Measurements from ENCODE around the gene IQGAP2.

Gene IQGAP2

DNA sequence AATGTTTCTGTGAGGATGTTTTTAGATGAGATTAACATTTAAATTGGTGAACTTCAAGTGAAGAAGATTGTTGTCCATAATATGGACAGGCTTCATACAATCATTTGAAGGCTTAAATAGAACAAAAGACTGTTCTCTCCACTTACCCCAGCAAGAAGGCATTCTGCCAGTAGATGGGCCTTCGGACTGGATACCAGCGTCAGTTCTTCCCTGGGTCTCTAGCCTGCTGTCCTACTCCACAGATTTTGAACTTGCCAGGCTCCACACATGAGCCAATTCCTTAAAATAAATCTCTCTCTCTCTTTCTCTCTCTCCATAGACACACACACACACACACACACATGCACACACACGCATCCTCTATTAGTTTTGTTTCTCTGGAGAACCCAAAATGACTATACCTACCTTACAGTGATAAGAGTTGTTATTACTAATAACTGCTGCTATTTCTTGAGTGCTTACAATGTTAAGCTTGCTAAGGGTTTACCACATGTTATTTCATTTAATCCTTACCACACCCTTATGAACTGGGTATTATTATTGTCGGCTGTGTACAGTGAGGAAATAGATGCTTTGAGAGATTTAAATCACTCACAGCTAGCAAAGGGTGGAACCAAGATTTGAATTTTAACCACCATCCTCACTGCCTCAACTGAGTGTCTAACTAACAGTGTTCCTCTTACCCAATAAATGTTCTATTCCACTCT is 19.8 kb upstream of the IQGAP2 start:
- FAIRE-seq (no peak), DNase-seq (ENCODE audit: insufficient read length, low spot score) (no peak)

- DNase-seq (ENCODE audit: insufficient read length, low spot score) (no peak), FAIRE-seq (no peak)
Measured at GRCh38 chr5:76384189-76384588, 18.9 kb upstream of the IQGAP2 start.

DNA sequence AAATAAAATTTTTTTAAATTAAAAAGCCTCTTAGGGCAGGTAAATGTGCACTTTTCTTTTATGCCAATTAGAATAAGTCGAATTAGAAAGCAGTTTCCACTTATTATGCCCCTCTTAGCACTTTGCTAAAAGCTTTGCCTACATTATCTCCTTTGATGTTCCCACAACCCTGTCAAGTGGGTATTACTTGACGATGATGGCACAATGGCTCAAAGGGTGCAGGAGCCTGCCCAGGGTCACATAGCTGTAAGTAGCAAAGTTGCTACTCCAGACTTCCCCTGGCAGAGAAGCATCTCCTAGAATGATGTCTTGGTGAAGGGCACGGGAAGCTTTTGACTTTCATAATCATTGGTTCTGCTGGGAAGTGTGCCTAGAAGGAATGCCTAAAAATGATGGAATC is 18.4 kb upstream of the IQGAP2 start:
- DNase-seq (ENCODE audit: insufficient read length, low spot score) (no peak), FAIRE-seq (no peak)

- FAIRE-seq (no peak), DNase-seq (ENCODE audit: insufficient read length, low spot score) (no peak)
Measured at GRCh38 chr5:76385540-76385939, 17.5 kb upstream of the IQGAP2 start.

DNA sequence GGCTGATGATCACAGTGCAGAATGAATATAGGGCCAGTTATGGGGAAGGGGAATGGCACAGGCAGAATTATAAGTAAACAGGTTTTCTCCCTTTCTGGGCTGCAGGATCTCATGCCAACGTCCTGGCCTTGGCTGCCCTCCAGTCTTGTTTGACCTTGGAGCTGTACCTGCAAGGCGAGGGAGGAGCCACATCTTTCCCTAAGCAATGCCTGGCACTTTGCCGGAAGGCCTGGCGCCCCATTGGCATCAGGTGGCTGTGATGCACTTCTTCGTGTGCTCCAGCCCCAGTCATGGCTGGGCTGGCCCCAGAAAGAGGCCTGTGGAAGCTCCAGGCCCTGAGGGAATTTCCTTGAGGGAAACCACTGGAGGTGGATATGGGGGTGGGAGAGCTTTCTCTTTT is 16.7 kb upstream of the IQGAP2 start:
- DNase-seq (ENCODE audit: insufficient read length, low spot score) (no peak), FAIRE-seq (no peak)

- DNase-seq (ENCODE audit: insufficient read length, low spot score): no peak
- no peak for FAIRE-seq
Measured at GRCh38 chr5:76388236-76388635, 14.8 kb upstream of the IQGAP2 start.

- no peak for FAIRE-seq
Measured at GRCh38 chr5:76388791-76389512, 14.1 kb upstream of the IQGAP2 start.

GRCh38 chr5:76389513-76390154 is 13.5 kb upstream of the IQGAP2 start:
- no peak for FAIRE-seq
- DNase-seq (ENCODE audit: insufficient read length, low spot score): no peak

More at GRCh38 chr5:76388791-76389512, 14.1 kb upstream of the IQGAP2 start:
- DNase-seq (ENCODE audit: insufficient read length, low spot score): no peak

DNA sequence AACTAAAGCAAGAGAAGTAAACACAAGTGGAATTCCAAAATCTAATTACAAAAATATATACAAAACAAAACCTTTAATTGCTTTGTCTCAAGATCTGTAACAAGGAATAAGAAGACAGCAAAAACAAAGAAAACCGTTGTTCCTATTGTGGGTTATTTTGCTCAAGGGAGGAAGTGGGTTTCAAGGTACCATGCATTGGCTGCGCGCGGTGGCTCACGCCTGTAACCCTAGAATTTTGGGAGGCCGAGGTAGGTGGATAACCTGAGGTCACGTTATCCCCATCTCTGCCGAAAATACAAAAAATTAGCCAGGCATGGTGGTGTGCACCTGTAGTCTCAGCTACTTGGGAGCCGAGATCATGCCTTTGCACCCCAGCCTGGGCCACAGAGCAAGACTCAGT is 12.1 kb upstream of the IQGAP2 start:
- FAIRE-seq (peak; percentile 31), DNase-seq (ENCODE audit: insufficient read length, low spot score) (no peak)

DNA sequence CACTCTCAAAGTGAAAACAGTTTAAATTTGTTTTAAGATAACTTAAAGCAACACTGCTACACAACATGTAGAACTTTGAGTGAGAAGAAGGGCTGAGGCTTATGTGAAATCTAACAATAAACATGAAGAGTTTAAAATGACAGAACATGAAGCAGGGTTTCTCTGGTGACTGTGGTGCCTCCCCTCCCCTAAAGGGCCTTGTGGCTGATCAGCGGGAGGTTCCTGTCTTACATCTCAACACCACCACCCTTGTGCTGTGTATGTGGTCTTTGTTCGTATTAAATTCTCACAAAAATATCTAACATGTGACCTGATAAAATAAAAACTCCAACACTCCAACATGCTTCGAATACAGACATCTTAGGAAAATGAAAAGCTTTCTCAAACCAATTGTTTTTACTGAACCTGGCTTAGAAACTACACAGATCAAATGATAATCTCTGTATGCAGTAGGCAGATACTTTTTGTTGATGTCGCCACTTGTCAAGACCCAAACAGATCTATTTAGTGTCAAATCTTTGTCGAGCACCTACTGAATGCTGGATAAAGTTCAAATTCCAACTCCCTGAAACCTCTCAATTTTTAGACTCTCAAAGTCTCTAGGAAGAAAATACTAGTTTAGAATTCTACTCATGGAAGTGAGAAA is 9.9 kb upstream of the IQGAP2 start:
- FAIRE-seq: no peak

GRCh38 chr5:76397200-76397599 is 5.9 kb upstream of the IQGAP2 start:
- FAIRE-seq (no peak), DNase-seq (ENCODE audit: insufficient read length, low spot score) (no peak)

More for the DNA sequence above, 9.9 kb upstream of the IQGAP2 start:
- no peak for DNase-seq (ENCODE audit: insufficient read length, low spot score)

- FAIRE-seq: no peak
- no peak for DNase-seq (ENCODE audit: insufficient read length, low spot score)
Measured at GRCh38 chr5:76399268-76399667, 3.8 kb upstream of the IQGAP2 start.

DNA sequence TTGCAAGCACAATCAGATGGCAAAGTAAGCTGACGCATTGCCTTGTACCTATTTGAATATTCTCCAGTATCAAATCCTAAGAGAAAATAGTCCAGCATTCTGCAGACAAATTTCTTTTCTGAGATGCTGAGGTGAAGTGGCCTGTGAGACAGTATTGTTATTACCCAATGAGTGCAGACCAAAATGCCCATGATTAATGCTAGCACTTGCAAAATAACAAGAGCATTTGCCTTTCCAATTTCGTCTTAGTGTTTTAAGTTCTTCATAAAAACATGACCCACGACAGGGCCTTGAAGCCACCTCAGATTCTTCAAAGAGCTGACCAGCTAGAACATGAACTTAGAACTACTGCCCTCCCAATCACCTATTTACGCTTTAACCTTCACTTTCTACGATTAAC is 2.6 kb upstream of the IQGAP2 start:
- DNase-seq (ENCODE audit: insufficient read length, low spot score): no peak
- peak; percentile 79 for FAIRE-seq

GRCh38 chr5:76401801-76402250 is 1.3 kb upstream of the IQGAP2 start:
- DNase-seq (ENCODE audit: insufficient read length, low spot score) (peak; percentile 26), FAIRE-seq (peak; percentile 86)

DNA sequence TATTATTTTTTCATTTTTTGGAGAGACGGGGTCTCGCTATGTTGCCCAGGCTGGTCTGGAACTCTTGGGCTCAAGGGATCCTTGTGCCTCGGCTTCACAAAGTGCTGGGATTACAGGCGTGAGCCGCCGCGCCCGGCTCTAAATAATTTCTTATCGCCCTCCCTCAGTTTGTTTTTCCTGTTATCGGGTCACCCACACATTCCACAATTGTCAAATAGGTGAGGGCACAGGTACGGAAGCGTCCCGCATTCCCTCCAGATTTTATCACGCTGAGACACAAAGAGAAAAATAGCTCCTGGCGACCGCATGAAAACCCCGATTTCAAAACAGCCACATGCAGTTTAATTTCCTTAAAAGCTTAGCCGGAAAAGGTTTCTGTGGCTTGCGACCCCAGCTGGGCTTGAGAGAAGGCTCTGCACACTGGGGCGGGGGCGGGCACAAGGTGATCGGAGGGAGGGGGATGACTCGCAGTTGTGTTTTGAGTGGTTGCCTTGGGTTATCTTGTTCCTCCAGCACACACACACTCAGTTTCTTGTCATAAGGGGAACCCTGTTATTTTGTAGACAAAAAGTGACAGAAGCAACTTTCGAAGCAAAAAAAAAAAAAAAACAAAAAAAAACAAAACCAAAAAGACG is 717 bp upstream of the IQGAP2 start:
- DNase-seq (ENCODE audit: insufficient read length, low spot score) (peak; percentile 49), FAIRE-seq (no peak)

- FAIRE-seq: no peak
- DNase-seq (ENCODE audit: insufficient read length, low spot score): peak; percentile 22
Measured at GRCh38 chr5:76403766-76404222, 709 bp downstream of the IQGAP2 start.

DNA sequence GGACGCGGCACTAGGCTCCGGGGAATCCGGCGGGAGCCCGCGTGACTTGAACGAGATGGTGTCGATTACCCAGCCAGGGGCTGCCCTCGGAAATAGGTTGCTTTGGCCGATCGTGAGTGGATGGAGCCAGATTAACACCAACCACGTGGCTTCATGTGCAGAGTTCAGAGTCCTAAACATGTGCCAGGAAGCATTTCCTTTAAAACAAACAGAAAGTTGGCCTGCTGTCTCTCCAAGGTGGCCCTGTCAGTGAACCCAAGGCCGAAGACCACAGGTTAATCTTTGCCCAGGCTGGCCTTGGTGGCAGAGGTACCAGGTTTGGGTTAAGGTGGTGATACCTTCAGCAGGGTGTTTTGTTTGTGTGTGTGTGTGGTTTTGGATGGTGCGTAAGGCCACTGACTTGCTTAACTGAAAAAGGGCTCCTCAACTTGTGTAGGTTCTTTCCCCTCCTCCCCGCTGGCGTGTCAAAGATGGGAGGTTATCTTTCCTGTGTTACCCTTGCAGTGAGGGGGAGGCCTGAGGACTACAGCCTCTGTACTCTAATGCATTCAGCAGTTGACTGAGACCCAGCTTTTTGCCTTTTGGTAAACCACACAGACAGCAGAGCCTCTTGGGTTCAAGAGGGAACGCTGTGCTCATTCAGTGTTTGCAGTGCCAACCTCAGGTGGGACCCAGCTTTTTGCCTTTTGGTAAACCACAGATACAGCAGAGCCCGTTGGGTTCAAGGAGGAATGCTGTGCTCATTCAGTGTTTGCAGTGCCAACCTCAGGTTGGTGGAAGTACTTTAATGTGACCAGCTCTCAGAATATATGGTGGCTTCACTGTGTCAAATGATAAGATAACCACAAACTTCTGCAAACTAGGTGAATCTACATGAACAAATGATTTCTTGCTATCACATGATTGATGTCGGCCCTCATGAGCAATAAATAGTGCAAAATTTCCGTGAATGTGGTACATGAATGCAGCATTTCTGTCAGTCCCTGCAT is 1.4 kb downstream of the IQGAP2 start:
- FAIRE-seq: peak; percentile 97
- DNase-seq (ENCODE audit: insufficient read length, low spot score): peak; percentile 23

DNA sequence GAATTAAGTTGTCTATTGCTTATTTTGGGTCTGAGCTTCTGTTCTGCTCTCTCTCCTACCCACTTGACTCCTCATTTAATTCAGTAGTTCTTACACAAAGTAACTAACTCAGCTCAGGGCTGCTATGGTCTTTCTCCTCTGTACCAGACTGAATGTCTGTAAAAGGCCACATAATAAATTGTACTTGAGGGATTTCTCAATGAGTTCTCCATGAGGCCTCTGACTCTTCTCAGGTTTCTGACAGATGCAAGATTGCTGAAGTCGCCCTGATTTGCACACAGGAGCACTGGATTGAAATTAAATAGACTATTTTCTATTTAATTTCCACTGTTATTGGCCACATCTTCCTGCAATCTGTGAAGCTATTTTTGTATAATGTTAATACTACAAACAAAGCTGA is 2.9 kb downstream of the IQGAP2 start:
- DNase-seq (ENCODE audit: insufficient read length, low spot score) (no peak), FAIRE-seq (no peak)

GRCh38 chr5:76406673-76407072 is 3.6 kb downstream of the IQGAP2 start:
- DNase-seq (ENCODE audit: insufficient read length, low spot score) (no peak), FAIRE-seq (peak; percentile 64)
